Uterus (tissue), 2 donors: ENCODE data around the gene SMOC1.

Experiments used
- POLR2A ChIP-seq, 2 donors: fragments of 450-650 bp; IDR thresholded peaks; one replicate each; pipeline ENCODE4 v1.6.1; 2016; ENCODE audit warnings: antibody characterized with exemption in 2 of 2, mild to moderate bottlenecking in 1 of 2, moderate library complexity in 1 of 2
- TF ChIP-seq, protein P1 (sequence below), 4 experiments: fragments of 200-600 bp in 2 of 4; fragments of 450-650 bp in 2 of 4; sonication (generic) in 2 of 4; IDR thresholded peaks; one replicate each; pipeline ENCODE4 v1.5.1; 2016 to 2019; ENCODE audit warnings: antibody characterized with exemption in 4 of 4, mild to moderate bottlenecking in 2 of 4, moderate library complexity in 1 of 4

DNA sequence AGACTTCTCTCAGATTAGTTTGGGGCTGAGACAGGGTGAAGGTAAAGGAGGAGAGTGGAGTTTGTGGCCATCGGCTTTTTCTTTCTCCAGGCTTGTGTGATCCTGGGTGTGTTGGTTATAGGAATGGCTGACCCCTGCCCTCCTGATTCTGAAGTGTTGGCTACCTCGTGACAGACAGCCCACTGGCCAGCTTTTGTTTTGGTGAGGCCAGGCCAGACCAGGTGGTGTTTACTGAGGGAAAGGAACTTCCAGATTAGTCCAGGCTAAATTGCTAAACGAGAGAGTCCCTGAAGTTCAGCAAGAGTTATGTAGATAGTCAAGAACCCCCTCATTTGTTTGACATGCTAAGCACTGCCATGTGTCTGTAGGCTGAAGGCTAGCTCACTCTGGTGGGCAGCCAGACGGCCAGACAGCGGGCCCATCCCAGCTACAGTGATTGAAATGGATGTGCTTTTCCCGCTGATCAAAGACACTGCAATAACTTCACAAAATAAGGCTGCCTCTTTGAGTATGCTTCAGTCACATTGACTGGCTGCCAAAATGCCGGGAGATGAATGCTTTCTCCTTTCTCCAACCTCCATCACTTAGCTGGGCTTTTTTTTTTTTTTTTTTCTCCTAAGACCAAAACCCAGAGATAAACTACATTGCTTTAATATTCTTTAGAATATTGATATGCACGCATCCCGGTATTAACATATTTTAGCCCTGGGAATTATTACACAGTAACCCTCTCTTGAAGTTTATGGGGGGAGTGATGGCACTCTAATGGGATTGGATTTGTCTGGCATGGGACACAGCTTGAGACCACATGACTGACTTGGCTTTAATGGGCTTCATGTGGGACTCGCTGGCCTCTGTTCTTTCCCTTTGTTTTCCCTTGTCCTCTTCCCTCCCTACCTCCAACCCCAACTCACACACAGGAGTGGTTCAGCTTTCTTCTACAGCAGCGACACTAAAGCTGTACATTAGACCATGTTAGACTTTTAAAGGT is 76.9 kb downstream of the SMOC1 start:
- TF ChIP-seq POLR2A (IDR thresholded peaks at IDR 0.05), result no peak
- TF ChIP-seq, protein P1, sequence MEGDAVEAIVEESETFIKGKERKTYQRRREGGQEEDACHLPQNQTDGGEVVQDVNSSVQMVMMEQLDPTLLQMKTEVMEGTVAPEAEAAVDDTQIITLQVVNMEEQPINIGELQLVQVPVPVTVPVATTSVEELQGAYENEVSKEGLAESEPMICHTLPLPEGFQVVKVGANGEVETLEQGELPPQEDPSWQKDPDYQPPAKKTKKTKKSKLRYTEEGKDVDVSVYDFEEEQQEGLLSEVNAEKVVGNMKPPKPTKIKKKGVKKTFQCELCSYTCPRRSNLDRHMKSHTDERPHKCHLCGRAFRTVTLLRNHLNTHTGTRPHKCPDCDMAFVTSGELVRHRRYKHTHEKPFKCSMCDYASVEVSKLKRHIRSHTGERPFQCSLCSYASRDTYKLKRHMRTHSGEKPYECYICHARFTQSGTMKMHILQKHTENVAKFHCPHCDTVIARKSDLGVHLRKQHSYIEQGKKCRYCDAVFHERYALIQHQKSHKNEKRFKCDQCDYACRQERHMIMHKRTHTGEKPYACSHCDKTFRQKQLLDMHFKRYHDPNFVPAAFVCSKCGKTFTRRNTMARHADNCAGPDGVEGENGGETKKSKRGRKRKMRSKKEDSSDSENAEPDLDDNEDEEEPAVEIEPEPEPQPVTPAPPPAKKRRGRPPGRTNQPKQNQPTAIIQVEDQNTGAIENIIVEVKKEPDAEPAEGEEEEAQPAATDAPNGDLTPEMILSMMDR (IDR thresholded peaks at IDR 0.05), result no peak
